ENCODE measurements around the gene FFAR2. TPM values are rescaled to one million over a fixed set of nuclear protein-coding genes. Genes with fewer than 3 reads are reported as not detected.

FFAR2 gene
- total RNA-seq, 4 donors from 2014 or later: 0.49 to 2.5 (median 0.56) TPM; not detected in 1

DNA sequence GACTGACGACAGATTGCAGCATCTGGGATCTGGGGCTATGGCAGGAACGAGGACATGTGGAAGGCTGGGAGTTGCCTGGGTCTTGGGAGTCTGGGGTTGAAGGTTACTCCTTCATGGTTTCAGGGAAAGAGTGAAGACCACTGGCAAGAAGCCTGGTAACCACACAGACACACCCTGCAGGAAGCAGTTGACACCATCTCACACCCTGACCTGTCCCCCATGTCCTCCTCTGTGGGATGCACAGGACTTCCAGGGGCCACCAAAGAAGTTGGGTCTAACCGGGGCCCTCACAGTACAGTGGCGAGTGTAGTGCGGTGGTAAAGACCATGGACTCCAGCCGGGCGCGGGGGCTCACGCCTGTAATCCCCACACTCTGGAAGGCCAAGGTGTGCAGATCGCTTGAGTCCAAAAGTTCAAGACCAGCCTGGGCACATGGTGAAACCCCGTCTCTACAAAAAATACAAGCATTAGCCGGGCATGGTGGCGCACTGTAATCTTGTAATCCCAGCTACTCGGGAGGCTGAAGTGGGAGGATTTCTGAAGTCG, 10.6 kb upstream of the FFAR2 start:
- no peak for DNase-seq
- no peaks in the 10 kb centered on the region for H3K9me3 ChIP-seq
- 79 to 84% methylated on average over 6 to 11 of the region's 15 CpGs for WGBS, 2 donors
- TF ChIP-seq POLR2A (IDR thresholded peaks at IDR 0.05) (no peak), CTCF (IDR thresholded peaks at IDR 0.05) (no peak)
- H3K36me3 ChIP-seq: no peaks in the 10 kb centered on the region
- intact Hi-C loops (cut with DNase I): no loop called here
- H3K4me3 ChIP-seq: no peak overlapping the region
- H3K4me1 ChIP-seq: peaks cover 27 to 55% (median 38%) of the 10 kb centered on the region in 3 donors
- H3K27me3 ChIP-seq: peaks cover 0 to 28% (median 0%) of the 10 kb centered on the region in 4 donors
- peak overlapping the region; percentile 72 to 91 (median 84) for H3K27ac ChIP-seq

- peaks cover 0 to 21% (median 0%) of the 10 kb centered on the region in 4 donors for H3K27me3 ChIP-seq
- H3K4me3 ChIP-seq: no peak overlapping the region
- no peak overlapping the region for H3K27ac ChIP-seq
- intact Hi-C loops (cut with DNase I): no loop called here
- H3K9me3 ChIP-seq: no peaks in the 10 kb centered on the region
- H3K4me1 ChIP-seq: peaks cover 27 to 51% (median 38%) of the 10 kb centered on the region in 3 donors
- DNase-seq: no peak
- no peak for TF ChIP-seq POLR2A (IDR thresholded peaks at IDR 0.05)
- TF ChIP-seq CTCF (IDR thresholded peaks at IDR 0.05): no peak
- WGBS, 2 donors: 70 to 77% methylated on average over 5 of the region's 5 CpGs
- no peaks in the 10 kb centered on the region for H3K36me3 ChIP-seq
Observed at GRCh38 chr19:35438096-35438495, 10.0 kb upstream of the FFAR2 start.

GRCh38 chr19:35438527-35438926, 9.5 kb upstream of the FFAR2 start:
- TF ChIP-seq CTCF (IDR thresholded peaks at IDR 0.05) (no peak), POLR2A (IDR thresholded peaks at IDR 0.05) (no peak)
- no peaks in the 10 kb centered on the region for H3K36me3 ChIP-seq
- H3K9me3 ChIP-seq: no peaks in the 10 kb centered on the region
- WGBS, 2 donors: 56 to 70% methylated on average over 5 of the region's 5 CpGs
- intact Hi-C loops (cut with DNase I): no loop called here
- no peak for DNase-seq
- H3K4me1 ChIP-seq: peaks cover 27 to 47% (median 38%) of the 10 kb centered on the region in 3 donors
- no peak overlapping the region for H3K4me3 ChIP-seq
- peaks cover 0 to 17% (median 0%) of the 10 kb centered on the region in 4 donors for H3K27me3 ChIP-seq
- no peak overlapping the region for H3K27ac ChIP-seq

DNA sequence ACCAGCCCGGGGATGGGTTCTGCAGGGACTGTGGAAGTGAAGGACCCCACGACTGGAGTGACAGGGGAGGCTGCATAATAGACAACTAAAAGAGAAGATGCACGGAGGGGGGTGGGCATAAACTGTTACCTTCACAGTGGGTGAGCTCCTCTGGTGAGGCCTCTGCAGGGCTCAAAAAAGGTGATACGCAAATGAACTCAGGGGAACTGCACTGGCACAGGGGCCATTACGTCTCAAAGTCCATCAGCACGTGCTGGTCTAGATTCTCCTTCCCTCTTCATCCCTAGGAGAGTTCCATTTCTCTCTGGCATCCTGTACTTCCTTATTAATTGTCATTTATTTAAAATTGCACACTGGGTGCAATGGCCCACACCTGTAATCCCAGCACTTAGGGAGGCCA, 8.1 kb upstream of the FFAR2 start:
- Histone ChIP-seq H3K27ac (no peak overlapping the region), H3K36me3 (no peaks in the 10 kb centered on the region), H3K27me3 (peaks cover 0 to 14% (median 0%) of the 10 kb centered on the region in 4 donors), H3K9me3 (no peaks in the 10 kb centered on the region), H3K4me3 (no peak overlapping the region), H3K4me1 (peaks cover 23 to 33% (median 25%) of the 10 kb centered on the region in 3 donors)
- no peak for DNase-seq
- TF ChIP-seq POLR2A (IDR thresholded peaks at IDR 0.05): no peak
- TF ChIP-seq CTCF (IDR thresholded peaks at IDR 0.05): no peak
- intact Hi-C loops (cut with DNase I): no loop called here
- 77 to 81% methylated on average over 6 of the region's 6 CpGs for WGBS, 2 donors

GRCh38 chr19:35442091-35442490, 6.0 kb upstream of the FFAR2 start:
- Histone ChIP-seq H3K4me1 (peaks cover 5 to 11% (median 7%) of the 10 kb centered on the region in 3 donors), H3K36me3 (no peaks in the 10 kb centered on the region), H3K27ac (no peak overlapping the region), H3K27me3 (peaks cover 0 to 34% (median 0%) of the 10 kb centered on the region in 4 donors), H3K9me3 (no peaks in the 10 kb centered on the region), H3K4me3 (no peak overlapping the region)
- WGBS, 2 donors: 50 to 51% methylated on average over 7 of the region's 7 CpGs
- TF ChIP-seq CTCF (IDR thresholded peaks at IDR 0.05) (no peak), POLR2A (IDR thresholded peaks at IDR 0.05) (no peak)
- DNase-seq: no peak
- intact Hi-C loops (cut with DNase I): no loop called here
